Activated gamma-delta T cell treated with Interleukin-2 at 50 U/mL for 16 hours (primary cell): Measurements from ENCODE around the gene POU2AF3.

ENCODE experiments used
- DNase-seq: peaks from one replicate; pipeline ENCODE4 v3.0.0-alpha.2; 2020

POU2AF3 gene

GRCh38 chr11:111353776-111354600 lies 55.6 kb downstream of the POU2AF3 start:
- no peak for DNase-seq

- no peak for DNase-seq
These were observed 56.2 kb downstream of the POU2AF3 start for GRCh38 chr11:111354601-111354891.

GRCh38 chr11:111355101-111355500 lies 56.8 kb downstream of the POU2AF3 start:
- no peak for DNase-seq

GRCh38 chr11:111355956-111356659 lies 57.8 kb downstream of the POU2AF3 start:
- no peak for DNase-seq

- no peak for DNase-seq
These were observed 58.3 kb downstream of the POU2AF3 start for GRCh38 chr11:111356660-111357048.

GRCh38 chr11:111357150-111358037 lies 59.0 kb downstream of the POU2AF3 start:
- no peak for DNase-seq
